NCI-H2171 (cell line): ENCODE data around the gene SHC2.
A peak's percentile ranks its signal among the peaks of the same experiment; 100 is the strongest.

Experiments used
- DNase-seq: peaks from one replicate; lab custom pipeline; 2025; lab: John Stamatoyannopoulos, UW

Gene SHC2, protein sequence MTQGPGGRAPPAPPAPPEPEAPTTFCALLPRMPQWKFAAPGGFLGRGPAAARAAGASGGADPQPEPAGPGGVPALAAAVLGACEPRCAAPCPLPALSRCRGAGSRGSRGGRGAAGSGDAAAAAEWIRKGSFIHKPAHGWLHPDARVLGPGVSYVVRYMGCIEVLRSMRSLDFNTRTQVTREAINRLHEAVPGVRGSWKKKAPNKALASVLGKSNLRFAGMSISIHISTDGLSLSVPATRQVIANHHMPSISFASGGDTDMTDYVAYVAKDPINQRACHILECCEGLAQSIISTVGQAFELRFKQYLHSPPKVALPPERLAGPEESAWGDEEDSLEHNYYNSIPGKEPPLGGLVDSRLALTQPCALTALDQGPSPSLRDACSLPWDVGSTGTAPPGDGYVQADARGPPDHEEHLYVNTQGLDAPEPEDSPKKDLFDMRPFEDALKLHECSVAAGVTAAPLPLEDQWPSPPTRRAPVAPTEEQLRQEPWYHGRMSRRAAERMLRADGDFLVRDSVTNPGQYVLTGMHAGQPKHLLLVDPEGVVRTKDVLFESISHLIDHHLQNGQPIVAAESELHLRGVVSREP

GRCh38 chr19:460877-461720 is at the start of gene SHC2:
SHC2 (minus strand) TSS chr19:461033; CDS start chr19:460996, 37 bp downstream.
- DNase-seq, result peak; percentile 47

DNA sequence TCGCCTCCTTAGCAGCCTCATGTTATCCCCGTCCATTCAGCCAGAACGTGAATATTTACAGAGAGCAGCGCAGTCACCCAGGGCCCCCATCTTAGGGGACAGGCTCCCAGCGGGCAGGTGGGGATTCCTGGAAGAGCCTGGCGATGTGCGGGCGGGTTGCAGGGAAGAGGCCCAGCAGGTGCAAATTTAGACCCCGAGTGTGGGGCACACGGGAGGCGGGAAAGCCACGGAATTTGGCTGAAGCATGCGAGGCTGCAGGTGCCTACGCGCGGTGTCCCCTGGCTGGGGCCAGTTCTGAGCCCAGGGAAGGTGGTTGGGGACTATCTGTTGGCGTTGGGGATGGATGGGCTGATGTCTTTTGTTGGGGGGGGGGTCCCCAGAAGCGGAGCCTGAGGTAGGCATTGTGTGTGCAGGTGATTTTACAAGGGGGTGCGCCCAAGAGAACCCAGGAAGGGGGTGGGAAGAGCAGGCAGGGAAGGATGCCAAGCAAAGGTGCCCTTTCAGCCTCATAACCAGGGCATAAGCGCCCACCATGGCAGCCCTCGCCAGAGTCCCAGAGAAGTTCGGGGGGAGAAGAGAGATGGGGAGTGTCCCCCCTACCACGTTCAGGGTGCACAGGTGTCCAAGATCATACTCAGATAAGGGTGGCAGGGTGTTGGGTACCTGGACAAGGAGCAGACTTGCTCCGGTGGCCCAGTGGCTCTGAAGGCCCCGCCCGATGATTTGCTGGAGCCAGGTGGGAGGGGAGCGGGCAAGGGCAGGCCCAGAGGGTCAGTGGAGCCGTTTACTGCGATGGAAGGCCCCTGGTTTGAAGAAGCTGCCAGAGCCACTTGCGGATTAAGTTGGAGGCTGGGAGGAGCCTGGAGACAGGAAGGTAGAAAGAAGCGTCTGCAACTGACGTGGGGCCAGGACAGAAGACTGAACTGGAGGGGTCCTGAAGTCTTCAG is 47.6 kb upstream of the SHC2 start:
- no peak for DNase-seq

- peak; percentile 100 for DNase-seq
Measured at GRCh38 chr19:507286-508203, 46.7 kb upstream of the SHC2 start, which contains the start of gene TPGS1. TPGS1 (plus strand) TSS chr19:507497; CDS start chr19:507507, 10 bp downstream.

GRCh38 chr19:506404-507285 is 45.8 kb upstream of the SHC2 start:
- peak; percentile 100 for DNase-seq

DNA sequence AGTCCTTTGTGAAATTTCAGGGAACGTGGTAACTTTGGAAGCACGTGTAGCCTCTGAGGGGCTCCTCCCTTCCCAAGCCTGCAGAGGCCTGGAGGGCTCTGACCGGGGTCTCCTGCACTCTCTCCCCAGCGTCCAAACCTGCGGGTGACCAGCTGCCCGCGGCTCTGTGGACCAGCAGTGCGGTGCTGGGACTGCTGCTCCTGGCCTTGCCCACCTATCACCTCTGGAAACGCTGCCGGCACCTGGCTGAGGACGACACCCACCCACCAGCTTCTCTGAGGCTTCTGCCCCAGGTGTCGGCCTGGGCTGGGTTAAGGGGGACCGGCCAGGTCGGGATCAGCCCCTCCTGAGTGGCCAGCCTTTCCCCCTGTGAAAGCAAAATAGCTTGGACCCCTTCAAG is 43.8 kb upstream of the SHC2 start:
- DNase-seq, result no peak

- DNase-seq, result no peak
Measured at GRCh38 chr19:501646-502045, 40.8 kb upstream of the SHC2 start.

DNA sequence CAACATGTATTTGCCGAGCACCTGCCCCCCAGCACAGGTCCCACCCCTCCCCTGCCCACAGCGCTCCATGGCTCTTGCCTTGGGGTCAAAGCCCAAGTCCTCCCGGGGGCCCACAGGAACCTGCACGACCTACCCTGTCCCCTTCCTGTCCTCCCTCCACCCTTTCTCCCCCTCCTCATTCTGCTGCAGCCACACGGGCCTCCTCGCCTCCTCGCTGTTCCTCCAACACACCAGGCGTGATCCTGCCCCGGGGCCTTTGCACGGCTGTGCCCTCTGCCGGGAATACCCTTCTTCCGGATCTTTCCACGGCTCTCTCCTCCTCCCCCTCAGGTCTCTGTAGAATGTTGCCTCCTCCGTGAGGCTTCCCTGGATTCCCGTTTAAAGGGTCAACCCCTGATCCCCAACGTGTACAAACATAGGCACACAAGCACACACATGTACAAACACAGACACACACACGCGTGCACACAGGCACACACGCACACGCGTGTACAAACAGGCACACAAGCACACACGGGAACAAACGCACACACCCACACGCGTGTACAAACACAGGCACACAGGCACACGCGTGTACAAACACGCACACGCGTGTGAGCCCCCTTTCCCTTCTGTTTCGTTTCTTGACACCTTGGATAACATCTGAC is 38.3 kb upstream of the SHC2 start:
- DNase-seq, result no peak

- no peak for DNase-seq
Measured at GRCh38 chr19:498511-498891, 37.7 kb upstream of the SHC2 start.

- DNase-seq, result no peak
Measured at GRCh38 chr19:497869-498510, 37.2 kb upstream of the SHC2 start.

DNA sequence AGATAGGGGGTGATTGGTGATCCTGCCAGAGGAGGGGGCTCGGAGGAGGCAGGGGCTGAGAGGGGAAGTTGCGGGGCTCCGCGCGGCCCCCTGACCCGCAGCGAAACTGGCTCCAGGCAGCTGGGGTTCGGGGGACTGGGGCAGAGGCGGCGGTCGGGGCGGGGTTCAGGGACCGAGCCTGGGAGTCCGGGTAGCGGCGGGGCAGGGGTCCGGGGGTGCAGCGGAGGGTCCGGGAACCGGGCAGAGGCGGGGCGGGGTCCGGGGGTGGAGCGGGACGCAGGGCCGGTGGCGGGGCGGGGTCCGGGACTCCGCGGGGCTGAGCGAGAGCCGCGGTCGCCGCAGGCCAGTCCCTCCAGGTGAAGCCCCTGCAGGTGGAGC is 36.6 kb upstream of the SHC2 start:
- no peak for DNase-seq

- DNase-seq, result no peak
Measured at GRCh38 chr19:496986-497385, 36.2 kb upstream of the SHC2 start.

- DNase-seq, result no peak
Measured at GRCh38 chr19:496112-496665, 35.4 kb upstream of the SHC2 start, which contains the start of gene MADCAM1. MADCAM1 (plus strand) TSS chr19:496486; CDS start chr19:496500, 14 bp downstream.

DNA sequence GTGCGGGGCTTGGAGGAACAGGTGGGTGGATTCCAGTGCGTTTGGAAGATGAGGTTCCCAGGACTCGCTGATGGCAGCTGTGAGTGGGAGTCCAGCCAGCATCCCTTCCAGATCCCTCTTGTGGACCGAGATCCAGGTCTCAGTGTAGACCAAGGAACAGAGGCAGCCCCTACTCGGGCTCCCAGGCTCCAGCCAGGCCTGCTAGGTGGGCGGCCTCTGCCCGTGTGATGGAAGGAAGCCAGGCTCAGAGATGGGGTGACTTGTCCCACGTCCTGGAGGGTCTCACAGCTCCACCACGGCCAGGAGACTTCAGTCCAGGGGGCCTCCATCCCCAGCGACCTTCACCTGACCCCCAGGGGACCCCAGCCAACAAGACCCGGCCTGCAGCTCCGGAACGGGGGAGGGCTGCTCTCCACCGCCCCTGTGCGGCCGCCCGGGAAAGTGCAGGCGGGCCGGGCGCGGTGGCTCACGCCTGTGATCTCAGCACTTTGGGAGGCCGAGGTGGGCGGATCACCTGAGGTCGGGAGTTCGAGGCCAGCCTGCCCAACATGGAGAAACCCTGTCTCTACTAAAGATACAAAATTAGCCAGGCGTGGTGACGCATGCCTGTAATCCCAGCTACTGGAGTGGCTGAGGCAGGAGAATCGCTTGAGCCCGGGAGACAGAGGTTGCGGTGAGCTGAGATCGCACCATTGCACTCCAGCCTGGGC is 34.7 kb upstream of the SHC2 start:
- no peak for DNase-seq

- no peak for DNase-seq
Measured at GRCh38 chr19:495081-495401, 34.2 kb upstream of the SHC2 start.

GRCh38 chr19:494171-495080 is 33.6 kb upstream of the SHC2 start:
- DNase-seq, result no peak

DNA sequence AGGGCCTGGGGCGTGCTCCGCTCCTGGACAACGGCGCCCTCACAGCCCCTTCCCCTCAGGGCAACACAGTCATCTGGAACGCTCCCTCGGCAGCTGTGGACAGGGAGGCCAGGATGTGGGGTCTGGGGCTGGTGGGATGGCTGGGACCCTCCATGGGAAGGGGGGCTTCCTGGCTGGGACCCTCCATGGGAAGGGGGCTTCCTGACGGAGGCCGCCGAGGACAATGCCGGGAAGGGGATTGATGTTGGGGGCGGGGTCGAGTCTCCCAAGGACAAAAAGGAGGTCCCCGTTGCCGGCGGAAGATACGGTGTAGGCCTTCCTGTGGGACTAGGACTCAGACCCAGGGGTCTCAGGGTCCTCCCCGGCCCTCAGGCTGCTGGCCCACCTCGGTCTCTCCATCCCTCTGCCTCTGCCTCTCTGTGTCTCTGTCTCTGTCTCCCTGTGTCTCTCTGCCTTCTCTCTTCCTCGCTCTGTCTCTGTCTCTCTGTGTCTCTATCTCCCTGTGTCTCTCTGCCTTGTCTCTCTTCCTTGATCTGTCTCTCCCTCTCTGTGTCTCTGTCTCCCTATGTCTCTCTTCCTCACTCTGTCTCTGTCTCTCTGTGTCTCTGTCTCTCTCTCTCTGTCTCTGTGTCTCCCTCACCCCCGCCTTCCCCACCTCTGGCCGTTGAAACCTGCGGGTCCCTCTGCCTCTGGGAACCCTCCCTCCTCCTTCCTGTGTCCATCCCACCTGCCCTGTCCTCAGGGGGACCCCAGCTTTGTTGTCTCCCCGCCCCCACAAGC is 32.7 kb upstream of the SHC2 start:
- no peak for DNase-seq
